Ovary (tissue), 9 donors: ENCODE data around the gene MYO9A. TPM values are rescaled to one million over a fixed set of nuclear protein-coding genes. Genes with fewer than 3 reads are reported as not detected.

Source experiments
- DNase-seq, 5 donors: peaks; one replicate each; pipeline ENCODE4 v3.0.0-alpha.2; 2019 to 2020
- H3K27ac ChIP-seq, 2 donors: fragments of 200-600 bp; one replicate each; pipeline versions ENCODE4 v1.5.1 to v1.8.0; 2019 to 2022
- H3K27me3 ChIP-seq: fragments of 200-600 bp; one replicate; pipeline ENCODE4 v1.8.0; 2022
- H3K36me3 ChIP-seq: fragments of 200-600 bp; sonication (generic); one replicate; pipeline ENCODE4 v1.5.1; 2019
- H3K4me1 ChIP-seq: one replicate; pipeline ENCODE4 v1.8.1; 2013; ENCODE audit warnings: mild to moderate bottlenecking, moderate library complexity; ENCODE audit not compliant: insufficient read depth
- H3K4me3 ChIP-seq: fragments of 200-600 bp; sonication (generic); one replicate; pipeline ENCODE4 v1.5.1; 2017
- H3K9me3 ChIP-seq, 2 donors: fragments of 200-600 bp in 1 of 2; sonication (generic) in 1 of 2; one replicate each; pipeline versions ENCODE4 v1.5.1 to v1.8.1; 2013 to 2019; ENCODE audit warnings: mild to moderate bottlenecking in 1 of 2, moderate library complexity in 1 of 2
- CTCF ChIP-seq, 3 donors: fragments of 450-650 bp in 2 of 3; fragments of 200-600 bp in 1 of 3; IDR thresholded peaks; one replicate each; pipeline versions ENCODE4 v1.5.1 to v1.8.0; 2016 to 2022; ENCODE audit warnings: antibody characterized with exemption in 3 of 3, mild to moderate bottlenecking in 1 of 3
- EP300 ChIP-seq: sonication (generic); formaldehyde crosslinking; IDR thresholded peaks from one replicate; pipeline ENCODE4 v1.6.1; 2017; ENCODE audit warnings: antibody characterized with exemption
- POLR2A ChIP-seq: fragments of 450-650 bp; IDR thresholded peaks from one replicate; pipeline ENCODE4 v1.6.1; 2017; ENCODE audit warnings: antibody characterized with exemption, mild to moderate bottlenecking, moderate library complexity
- WGBS, 3 donors: extraction: QIAGEN DNeasy Blood & Tissue Kit in 1 of 3; methylation state at CpG; one replicate each; pipeline versions ENCODE4 v1.1.5 to v1.1.7; 2013 to 2017; 5-methylcytosine and 5-hydroxymethylcytosine counted together
- intact Hi-C, 4 donors: fragments of 100-400 bp; cut with DNase I; formaldehyde crosslinking; loops; one replicate each; pipeline versions ENCODE4 v1.11.0 to v1.15.1; 2022 to 2023
- polyA plus RNA-seq, 2 donors: library from polyadenylated mRNA; stranded (reverse); fragments of 200-250 nt in 1 of 2; fragments of 350-450 nt in 1 of 2; fragmentation: Illumina TruSeq in 1 of 2; extraction: RNeasy Lipid Tissue Mini Kit (QIAGEN cat#74804) in 1 of 2; gene quantifications; one replicate each; pipeline ENCODE4 v1.2.3, GENCODE V29; 2013 to 2014
- total RNA-seq, 7 donors: library from RNA; depleted of rRNA in 2 of 7; stranded (reverse); fragments of >200 nt in 2 of 7; fragmentation: NEBNext Ultra II Directional in 3 of 7; extraction: Animal tissue kit (Norgen Biotek cat#: 25700) in 3 of 7; gene quantifications; one replicate each; pipeline versions ENCODE4 v1.1.0 to v1.2.4, GENCODE V29; 2016 to 2023
- donor health status: DM: no; HTN: no; CAD: no; lungs with moderate emphysema.
- donor health status: DM: no; HTN: no; CAD: no.
- donor health status: Bipolar disorder and iron deficiency.
- donor health status: DM: yes; HTN: yes; CAD: no.
- donor health status: DM: no; HTN: no; CAD: no.
- donor health status: DM: yes; HTN: yes; CAD: no.

The MYO9A gene
- total and polyA plus RNA-seq, 9 donors: 8.1 to 71.6 (median 57.2) TPM

- 45 to 61% (median 53%) methylated on average over 5 of the region's 5 CpGs for WGBS, 3 donors
- no peaks in the 10 kb centered on the region for H3K9me3 ChIP-seq
- no peaks in the 10 kb centered on the region for H3K4me1 ChIP-seq
- H3K36me3 ChIP-seq: no peaks in the 10 kb centered on the region
- DNase-seq: no peak
- no peak for TF ChIP-seq EP300
- TF ChIP-seq POLR2A: no peak
- no peak for TF ChIP-seq CTCF (IDR thresholded peaks at IDR 0.05)
- no peak overlapping the region for H3K4me3 ChIP-seq
- H3K27me3 ChIP-seq: no peaks in the 10 kb centered on the region
- intact Hi-C loops: no loop called here
- no peak overlapping the region for H3K27ac ChIP-seq
These were observed 218.3 kb downstream of the MYO9A start for GRCh38 chr15:71899674-71900073.

GRCh38 chr15:71893691-71894090 lies 224.3 kb downstream of the MYO9A start:
- 88 to 96% (median 90%) methylated on average over 1 of the region's 1 CpG for WGBS, 3 donors
- H3K27me3 ChIP-seq: no peaks in the 10 kb centered on the region
- H3K4me3 ChIP-seq: no peak overlapping the region
- H3K9me3 ChIP-seq: no peaks in the 10 kb centered on the region
- intact Hi-C loops: no loop called here
- H3K27ac ChIP-seq: no peak overlapping the region
- no peak for TF ChIP-seq EP300
- TF ChIP-seq POLR2A: no peak
- no peak for TF ChIP-seq CTCF (IDR thresholded peaks at IDR 0.05)
- H3K36me3 ChIP-seq: no peaks in the 10 kb centered on the region
- no peaks in the 10 kb centered on the region for H3K4me1 ChIP-seq
- DNase-seq: no peak

- intact Hi-C loops: no loop called here
- no peaks in the 10 kb centered on the region for H3K36me3 ChIP-seq
- DNase-seq: no peak
- no peak overlapping the region for H3K27ac ChIP-seq
- H3K4me3 ChIP-seq: no peak overlapping the region
- H3K4me1 ChIP-seq: no peaks in the 10 kb centered on the region
- no peak for TF ChIP-seq EP300
- TF ChIP-seq POLR2A: no peak
- no peak for TF ChIP-seq CTCF (IDR thresholded peaks at IDR 0.05)
- no peaks in the 10 kb centered on the region for H3K9me3 ChIP-seq
- H3K27me3 ChIP-seq: no peaks in the 10 kb centered on the region
- WGBS, 3 donors: 67 to 78% (median 76%) methylated on average over 3 of the region's 3 CpGs
These were observed 225.6 kb downstream of the MYO9A start for GRCh38 chr15:71892335-71892734.

GRCh38 chr15:71891026-71891425 lies 226.9 kb downstream of the MYO9A start:
- Histone ChIP-seq H3K27ac (no peak overlapping the region), H3K27me3 (no peaks in the 10 kb centered on the region), H3K4me3 (no peak overlapping the region), H3K4me1 (no peaks in the 10 kb centered on the region), H3K9me3 (no peaks in the 10 kb centered on the region), H3K36me3 (no peaks in the 10 kb centered on the region)
- DNase-seq: no peak
- no peak for TF ChIP-seq EP300
- TF ChIP-seq CTCF (IDR thresholded peaks at IDR 0.05): no peak
- no peak for TF ChIP-seq POLR2A
- 73 to 79% (median 77%) methylated on average over 4 of the region's 4 CpGs for WGBS, 3 donors
- intact Hi-C loops: no loop called here

GRCh38 chr15:71889947-71890346 lies 228.0 kb downstream of the MYO9A start:
- intact Hi-C loops: no loop called here
- Histone ChIP-seq H3K27ac (no peak overlapping the region), H3K4me1 (no peaks in the 10 kb centered on the region), H3K4me3 (no peak overlapping the region), H3K9me3 (no peaks in the 10 kb centered on the region), H3K27me3 (no peaks in the 10 kb centered on the region), H3K36me3 (no peaks in the 10 kb centered on the region)
- WGBS, 3 donors: 95 to 100% (median 100%) methylated on average over 1 of the region's 1 CpG
- TF ChIP-seq EP300 (no peak), POLR2A (no peak), CTCF (IDR thresholded peaks at IDR 0.05) (no peak)
- no peak for DNase-seq
